Stimulated activated CD4-positive, alpha-beta T cell treated with anti-CD3 and anti-CD28 coated beads, Interleukin-1b, Interleukin-23, amount 100 ng/mL, for 4 hours (primary cell): ENCODE measurements around the gene AXIN2.
"Not testable (repeated sequence)": the region's sequence is repeated elsewhere in the genome, so short reads cannot be mapped to it uniquely, and the experiment has no call there.

Experiments
- DNase-seq, 2 donors: peaks; one replicate each; pipeline ENCODE4 v3.0.0-alpha.2; 2020; ENCODE audit warnings: low read depth in 2 of 2

Gene AXIN2

GRCh38 chr17:65518256-65518655 lies 43.2 kb downstream of the AXIN2 start:
- DNase-seq: no peak

GRCh38 chr17:65515959-65516948 lies 45.2 kb downstream of the AXIN2 start:
- DNase-seq: no peak

- DNase-seq: no peak
Measured at GRCh38 chr17:65515512-65515911, 45.9 kb downstream of the AXIN2 start.

- DNase-seq: no peak
Measured at GRCh38 chr17:65514541-65514940, 46.9 kb downstream of the AXIN2 start.

GRCh38 chr17:65514082-65514481 lies 47.4 kb downstream of the AXIN2 start:
- no peak for DNase-seq

GRCh38 chr17:65511316-65511715 lies 50.1 kb downstream of the AXIN2 start:
- DNase-seq: no peak

- no peak for DNase-seq
Measured at GRCh38 chr17:65509032-65509431, 52.4 kb downstream of the AXIN2 start.

GRCh38 chr17:65504673-65505072 lies 56.8 kb downstream of the AXIN2 start:
- not testable (repeated sequence) for DNase-seq

GRCh38 chr17:65504141-65504540 lies 57.3 kb downstream of the AXIN2 start:
- DNase-seq: no peak

GRCh38 chr17:65503557-65503956 lies 57.9 kb downstream of the AXIN2 start:
- no peak for DNase-seq

- DNase-seq: no peak
Measured at GRCh38 chr17:65498816-65499215, 62.6 kb downstream of the AXIN2 start.

- DNase-seq: no peak
Measured at GRCh38 chr17:65496801-65497200, 64.6 kb downstream of the AXIN2 start.

- DNase-seq: no peak
Measured at GRCh38 chr17:65495122-65496055, 66.1 kb downstream of the AXIN2 start.

GRCh38 chr17:65489413-65490155 lies 71.9 kb downstream of the AXIN2 start:
- DNase-seq: no peak

- no peak for DNase-seq
Measured at GRCh38 chr17:65488665-65489064, 72.8 kb downstream of the AXIN2 start.

- DNase-seq: no peak
Measured at GRCh38 chr17:65487990-65488389, 73.5 kb downstream of the AXIN2 start.

- no peak for DNase-seq
Measured at GRCh38 chr17:65487161-65487560, 74.3 kb downstream of the AXIN2 start.

GRCh38 chr17:65485388-65486299 lies 75.8 kb downstream of the AXIN2 start:
- DNase-seq: no peak

GRCh38 chr17:65484405-65484804 lies 77.0 kb downstream of the AXIN2 start:
- not testable (repeated sequence) for DNase-seq

GRCh38 chr17:65483438-65483837 lies 78.0 kb downstream of the AXIN2 start:
- DNase-seq: no peak

- DNase-seq: no peak
Measured at GRCh38 chr17:65482201-65482600, 79.2 kb downstream of the AXIN2 start.
